Urinary bladder (tissue), 4 donors: ENCODE results near the gene GDNF. TPM values are rescaled to one million over a fixed set of nuclear protein-coding genes. Genes with fewer than 3 reads are reported as not detected.
"Not testable (repeated sequence)": the region's sequence is repeated elsewhere in the genome, so short reads cannot be mapped to it uniquely, and the experiment has no call there.

Experiments
- DNase-seq: peaks from one replicate; pipeline ENCODE4 v3.0.0-alpha.2; 2015; ENCODE audit errors: extremely low spot score
- H3K27ac ChIP-seq: one replicate; pipeline ENCODE4 v1.5.1; 2013; ENCODE audit warnings: low read depth, mild to moderate bottlenecking, moderate library complexity
- H3K36me3 ChIP-seq: one replicate; pipeline ENCODE4 v1.6.1; 2013; ENCODE audit warnings: mild to moderate bottlenecking, moderate library complexity; ENCODE audit not compliant: insufficient read depth
- H3K4me1 ChIP-seq: one replicate; pipeline ENCODE4 v1.6.1; 2013; ENCODE audit warnings: mild to moderate bottlenecking, moderate library complexity; ENCODE audit not compliant: insufficient read depth
- H3K4me3 ChIP-seq: one replicate; pipeline ENCODE4 v1.5.1; 2013; ENCODE audit warnings: low read depth, low read length
- WGBS: extraction: QIAGEN DNeasy Blood & Tissue Kit; methylation state at CpG from one replicate; pipeline ENCODE4 v1.1.7; 2013; 5-methylcytosine and 5-hydroxymethylcytosine counted together
- polyA plus RNA-seq: library from polyadenylated mRNA; stranded (reverse); fragments of 200-250 nt; gene quantifications from one replicate; pipeline ENCODE4 v1.2.3, GENCODE V29; 2013
- total RNA-seq: library from RNA; depleted of rRNA; stranded (reverse); fragments of >200 nt; gene quantifications from one replicate; pipeline ENCODE4 v1.2.3, GENCODE V29; 2014
- donor health status: healthy with polysubstance abuse.
- donor health status: healthy.

The GDNF gene
- total and polyA plus RNA-seq, 2 donors: 0.71 to 1.5 TPM

GRCh38 chr5:37799865-37800421 is 39.9 kb downstream of the GDNF start:
- H3K4me1 ChIP-seq: no peaks in the 10 kb centered on the region
- H3K27ac ChIP-seq: no peak overlapping the region
- H3K36me3 ChIP-seq: no peaks in the 10 kb centered on the region
- H3K4me3 ChIP-seq: no peak overlapping the region
- WGBS: 93% methylated on average over 2 of the region's 2 CpGs
- no peak for DNase-seq

- not testable (repeated sequence) for H3K27ac ChIP-seq, DNase-seq, H3K36me3 ChIP-seq, H3K4me1 ChIP-seq, H3K4me3 ChIP-seq
- 96% methylated on average over 1 of the region's 1 CpG for WGBS
Measured at GRCh38 chr5:37796435-37796834, 43.4 kb downstream of the GDNF start.

GRCh38 chr5:37795292-37795691 is 44.5 kb downstream of the GDNF start:
- H3K4me3 ChIP-seq, DNase-seq, H3K4me1 ChIP-seq, H3K27ac ChIP-seq, H3K36me3 ChIP-seq: not testable (repeated sequence)
- 78% methylated on average over 2 of the region's 2 CpGs for WGBS

GRCh38 chr5:37792975-37793631 is 46.7 kb downstream of the GDNF start:
- WGBS: 82% methylated on average over 2 of the region's 2 CpGs
- Histone ChIP-seq H3K36me3 (no peaks in the 10 kb centered on the region), H3K4me3 (no peak overlapping the region), H3K4me1 (no peaks in the 10 kb centered on the region), H3K27ac (no peak overlapping the region)
- no peak for DNase-seq

GRCh38 chr5:37791321-37791720 is 48.5 kb downstream of the GDNF start:
- H3K27ac ChIP-seq: no peak overlapping the region
- H3K4me1 ChIP-seq: no peaks in the 10 kb centered on the region
- WGBS: 78% methylated on average over 2 of the region's 2 CpGs
- H3K36me3 ChIP-seq: no peaks in the 10 kb centered on the region
- DNase-seq: no peak
- no peak overlapping the region for H3K4me3 ChIP-seq

GRCh38 chr5:37789991-37790390 is 49.9 kb downstream of the GDNF start:
- no peaks in the 10 kb centered on the region for H3K36me3 ChIP-seq
- H3K4me3 ChIP-seq: no peak overlapping the region
- no peak overlapping the region for H3K27ac ChIP-seq
- no peak for DNase-seq
- WGBS: 32% methylated on average over 2 of the region's 2 CpGs
- no peaks in the 10 kb centered on the region for H3K4me1 ChIP-seq

- no peak for DNase-seq
- Histone ChIP-seq H3K27ac (no peak overlapping the region), H3K36me3 (no peaks in the 10 kb centered on the region), H3K4me3 (no peak overlapping the region), H3K4me1 (no peaks in the 10 kb centered on the region)
- WGBS: 85% methylated on average over 6 of the region's 6 CpGs
Measured at GRCh38 chr5:37787742-37788141, 52.1 kb downstream of the GDNF start.

- no peak for DNase-seq
- Histone ChIP-seq H3K36me3 (no peaks in the 10 kb centered on the region), H3K27ac (no peak overlapping the region), H3K4me1 (no peaks in the 10 kb centered on the region), H3K4me3 (no peak overlapping the region)
- 95% methylated on average over 5 of the region's 5 CpGs for WGBS
Measured at GRCh38 chr5:37786862-37787519, 52.9 kb downstream of the GDNF start.

GRCh38 chr5:37786416-37786815 is 53.4 kb downstream of the GDNF start:
- 67% methylated on average over 2 of the region's 2 CpGs for WGBS
- H3K4me3 ChIP-seq: no peak overlapping the region
- no peaks in the 10 kb centered on the region for H3K4me1 ChIP-seq
- no peaks in the 10 kb centered on the region for H3K36me3 ChIP-seq
- no peak overlapping the region for H3K27ac ChIP-seq
- no peak for DNase-seq

- not testable (repeated sequence) for H3K4me1 ChIP-seq, H3K27ac ChIP-seq, H3K36me3 ChIP-seq, DNase-seq, H3K4me3 ChIP-seq
- WGBS: 88% methylated on average over 8 of the region's 8 CpGs
Measured at GRCh38 chr5:37781409-37781808, 58.4 kb downstream of the GDNF start.

- no peak for DNase-seq
- no peak overlapping the region for H3K4me3 ChIP-seq
- 81% methylated on average over 15 of the region's 15 CpGs for WGBS
- no peaks in the 10 kb centered on the region for H3K4me1 ChIP-seq
- no peak overlapping the region for H3K27ac ChIP-seq
- no peaks in the 10 kb centered on the region for H3K36me3 ChIP-seq
Measured at GRCh38 chr5:37777432-37778130, 62.3 kb downstream of the GDNF start.

- WGBS: 45% methylated on average over 7 of the region's 7 CpGs
- Histone ChIP-seq H3K36me3 (no peaks in the 10 kb centered on the region), H3K27ac (no peak overlapping the region), H3K4me3 (no peak overlapping the region), H3K4me1 (no peaks in the 10 kb centered on the region)
- no peak for DNase-seq
Measured at GRCh38 chr5:37776826-37777225, 63.0 kb downstream of the GDNF start.

GRCh38 chr5:37774912-37775483 is 64.8 kb downstream of the GDNF start:
- no peak for DNase-seq
- H3K27ac ChIP-seq: no peak overlapping the region
- H3K36me3 ChIP-seq: no peaks in the 10 kb centered on the region
- H3K4me3 ChIP-seq: no peak overlapping the region
- WGBS: 97% methylated on average over 9 of the region's 9 CpGs
- no peaks in the 10 kb centered on the region for H3K4me1 ChIP-seq
